GM12865 (cell line): Measurements from ENCODE around the gene LPP.

ENCODE experiments used
- DNase-seq: peaks from one replicate; pipeline ENCODE4 v3.0.0; 2010; ENCODE audit warnings: low read depth
- H3K4me3 ChIP-seq: 2 replicates; pipeline ENCODE4 v1.5.1; 2011; ENCODE audit warnings: mild to moderate bottlenecking, low read depth, low read length, control low read depth
- TF ChIP-seq, protein P1 (sequence below): IDR thresholded peaks from 2 replicates; pipeline ENCODE4 v1.5.1; 2011; ENCODE audit warnings: low read length, control low read depth, low read depth, inconsistent platforms; ENCODE audit not compliant: insufficient read depth; ENCODE audit errors: missing control alignments

The LPP gene

DNA sequence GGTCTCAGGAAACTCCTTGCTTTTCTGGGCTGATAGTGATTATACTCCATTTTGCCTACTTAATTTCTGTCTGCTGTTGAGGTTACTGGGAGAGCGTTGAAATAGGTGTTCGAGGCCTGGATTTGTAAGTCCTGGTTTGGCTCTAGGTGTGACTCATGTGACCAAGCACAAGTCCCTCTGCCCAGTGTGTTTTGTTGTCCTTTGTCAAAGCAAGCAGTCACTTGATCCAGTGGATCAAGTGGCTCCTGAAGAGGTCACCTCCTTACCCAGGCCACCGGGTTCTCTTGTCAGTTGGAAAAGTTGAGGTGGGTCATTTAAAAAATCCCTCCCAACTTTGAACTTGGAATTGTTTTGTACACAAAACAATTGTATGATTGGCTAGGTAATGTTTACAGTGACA is 70.0 kb downstream of the LPP start:
- no peak overlapping the region for H3K4me3 ChIP-seq
- DNase-seq = no peak
- TF ChIP-seq, protein P1, sequence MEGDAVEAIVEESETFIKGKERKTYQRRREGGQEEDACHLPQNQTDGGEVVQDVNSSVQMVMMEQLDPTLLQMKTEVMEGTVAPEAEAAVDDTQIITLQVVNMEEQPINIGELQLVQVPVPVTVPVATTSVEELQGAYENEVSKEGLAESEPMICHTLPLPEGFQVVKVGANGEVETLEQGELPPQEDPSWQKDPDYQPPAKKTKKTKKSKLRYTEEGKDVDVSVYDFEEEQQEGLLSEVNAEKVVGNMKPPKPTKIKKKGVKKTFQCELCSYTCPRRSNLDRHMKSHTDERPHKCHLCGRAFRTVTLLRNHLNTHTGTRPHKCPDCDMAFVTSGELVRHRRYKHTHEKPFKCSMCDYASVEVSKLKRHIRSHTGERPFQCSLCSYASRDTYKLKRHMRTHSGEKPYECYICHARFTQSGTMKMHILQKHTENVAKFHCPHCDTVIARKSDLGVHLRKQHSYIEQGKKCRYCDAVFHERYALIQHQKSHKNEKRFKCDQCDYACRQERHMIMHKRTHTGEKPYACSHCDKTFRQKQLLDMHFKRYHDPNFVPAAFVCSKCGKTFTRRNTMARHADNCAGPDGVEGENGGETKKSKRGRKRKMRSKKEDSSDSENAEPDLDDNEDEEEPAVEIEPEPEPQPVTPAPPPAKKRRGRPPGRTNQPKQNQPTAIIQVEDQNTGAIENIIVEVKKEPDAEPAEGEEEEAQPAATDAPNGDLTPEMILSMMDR = no peak

DNA sequence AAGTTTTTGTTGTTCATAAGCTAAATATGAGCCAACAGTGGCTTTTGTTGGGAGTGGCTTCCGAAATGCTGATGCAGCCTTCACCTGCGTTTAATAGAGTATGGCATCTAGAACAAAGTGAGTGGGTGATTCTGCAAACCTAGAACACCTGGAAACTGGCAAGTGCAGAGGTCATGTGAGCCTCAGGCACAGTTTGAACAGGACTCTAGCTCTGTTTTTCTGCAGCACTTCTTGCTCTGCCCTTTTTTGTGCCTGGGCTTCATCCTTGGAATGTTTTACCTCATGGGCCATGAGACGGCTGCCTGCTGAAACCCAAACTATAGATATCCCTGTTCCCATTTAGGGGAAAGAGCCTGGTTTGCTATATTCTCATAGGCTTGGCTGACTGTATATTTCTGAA is 73.5 kb downstream of the LPP start:
- DNase-seq = no peak
- H3K4me3 ChIP-seq = no peak overlapping the region
- TF ChIP-seq, protein P1 = no peak

DNA sequence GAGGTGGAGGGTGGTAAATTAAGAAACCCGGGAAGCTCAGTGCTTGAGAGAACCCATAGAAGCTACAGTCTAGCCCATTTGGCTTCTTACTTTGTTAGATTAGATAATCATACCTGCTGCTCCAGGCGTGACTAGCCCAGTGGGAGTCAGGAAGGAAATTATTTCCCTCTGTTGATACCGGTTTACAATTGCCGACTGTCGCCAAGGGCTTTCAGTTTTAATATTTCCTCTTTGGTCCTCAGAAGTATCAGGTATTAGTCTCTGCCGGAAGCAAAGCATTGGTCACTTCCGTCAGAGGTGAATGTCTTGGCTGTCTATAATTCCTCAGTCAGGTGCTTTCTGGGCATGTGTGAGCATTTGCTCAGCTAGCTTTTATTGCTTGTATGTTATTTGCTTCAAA is 75.2 kb downstream of the LPP start:
- TF ChIP-seq, protein P1 = no peak
- DNase-seq = no peak
- H3K4me3 ChIP-seq = no peak overlapping the region

DNA sequence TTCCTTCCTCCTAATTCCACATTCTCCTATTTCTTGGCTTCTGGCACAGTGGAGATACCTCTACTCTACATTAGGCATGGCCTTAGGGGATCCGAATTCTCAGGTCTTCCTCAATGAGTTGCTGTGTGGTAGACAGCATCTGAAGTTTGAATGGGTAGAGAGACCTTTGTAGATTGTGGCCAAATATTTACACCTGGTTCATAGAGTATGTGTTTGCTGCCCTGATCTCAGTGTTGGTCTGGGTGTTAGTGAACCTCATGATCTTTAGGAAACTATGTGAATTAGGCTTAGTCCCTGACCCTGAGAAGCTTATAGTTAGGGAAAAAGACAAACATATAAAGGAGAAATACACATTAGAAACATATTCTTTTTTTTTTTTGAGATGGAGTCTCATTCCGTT is 75.8 kb downstream of the LPP start:
- TF ChIP-seq, protein P1 = no peak
- H3K4me3 ChIP-seq = no peak overlapping the region

DNA sequence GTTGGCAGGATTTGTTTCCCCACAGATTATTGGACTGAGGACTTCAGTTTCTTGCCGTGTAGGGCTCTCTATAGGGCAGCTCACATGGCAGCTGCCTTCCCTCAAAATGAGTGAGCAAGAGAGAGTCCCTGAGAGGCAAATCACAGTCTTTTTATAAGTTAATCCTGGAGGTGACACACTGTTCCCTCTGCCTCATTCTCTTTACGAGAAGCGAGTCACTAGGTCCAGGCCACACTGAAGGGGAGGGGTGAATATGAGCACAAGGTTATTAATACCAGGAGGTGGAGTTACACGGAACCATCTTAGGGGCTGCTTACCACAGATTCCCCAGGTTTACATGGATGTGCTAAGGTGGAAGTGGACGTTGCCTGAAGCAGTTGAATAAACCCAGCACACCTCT is 77.0 kb downstream of the LPP start:
- DNase-seq = no peak
- H3K4me3 ChIP-seq = no peak overlapping the region
- TF ChIP-seq, protein P1 = no peak

More for the DNA sequence above, 75.8 kb downstream of the LPP start:
- no peak for DNase-seq

DNA sequence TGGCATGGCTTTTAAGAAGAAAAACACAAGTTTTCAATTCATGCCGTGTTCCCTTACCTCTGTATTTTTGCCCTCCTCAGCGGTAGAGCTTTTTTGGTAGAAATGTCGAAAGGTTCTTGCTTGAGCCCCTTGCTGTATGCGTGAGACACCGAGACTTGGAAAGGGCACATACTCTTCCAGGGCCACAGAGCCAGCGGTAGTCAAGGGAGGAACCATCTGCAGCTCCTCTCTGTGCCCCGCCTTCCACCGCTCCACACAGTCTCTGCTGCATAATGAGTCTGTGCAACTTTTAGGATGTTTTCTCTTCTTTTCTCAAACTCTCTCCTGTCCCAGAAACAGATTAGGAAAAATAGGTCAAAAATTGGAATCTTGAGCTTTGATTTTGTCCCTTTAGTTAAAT is 77.5 kb downstream of the LPP start:
- TF ChIP-seq, protein P1 = no peak
- H3K4me3 ChIP-seq = no peak overlapping the region
- DNase-seq = no peak

DNA sequence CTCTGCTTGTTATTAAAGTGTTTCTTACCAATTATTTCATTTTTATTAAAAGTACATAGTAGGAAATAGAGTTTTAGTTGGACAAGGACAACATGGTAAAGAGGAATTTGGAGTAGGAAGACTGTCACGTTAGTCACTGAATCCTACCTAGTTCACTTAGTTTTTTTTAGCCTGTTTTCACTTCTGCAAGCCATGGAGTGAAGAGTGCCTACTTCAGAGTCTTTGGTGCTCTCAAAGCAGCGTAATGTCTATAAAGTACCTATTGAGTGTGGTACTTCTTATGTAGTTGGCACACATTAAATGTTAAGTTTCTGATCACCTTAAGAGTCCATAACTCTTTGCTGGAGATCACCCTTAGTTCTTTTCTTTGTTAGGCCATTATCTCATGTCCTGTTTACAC is 78.7 kb downstream of the LPP start:
- no peak for DNase-seq
- no peak overlapping the region for H3K4me3 ChIP-seq
- TF ChIP-seq, protein P1 = no peak
